K562 (cell line): ENCODE data around the gene CENPT. TPM values are rescaled to one million over a fixed set of nuclear protein-coding genes. Genes with fewer than 3 reads are reported as not detected.

ENCODE experiments used
- ARHGAP35 ChIP-seq: fragments of 450-650 bp; IDR thresholded peaks from 2 replicates; pipeline ENCODE4 v1.6.1; 2018; ENCODE audit not compliant: partially characterized antibody
- ARID3A ChIP-seq: IDR thresholded peaks from 2 replicates; pipeline ENCODE4 v1.6.1; 2012; ENCODE audit warnings: low read depth, low read length, improper control_type of control experiment, borderline replicate concordance
- ATF2 ChIP-seq: sonication (generic); formaldehyde crosslinking; IDR thresholded peaks from 2 replicates; pipeline ENCODE4 v1.8.1; 2022; ENCODE audit warnings: missing genetic modification reagents
- BHLHE40 ChIP-seq: IDR thresholded peaks from 2 replicates; pipeline ENCODE4 v1.6.1; 2011; ENCODE audit warnings: low read length, improper control_type of control experiment
- CREB1 ChIP-seq, 2 experiments: sonication (generic) in 1 of 2; formaldehyde crosslinking in 1 of 2; IDR thresholded peaks; 2 replicates each; pipeline versions ENCODE4 v1.6.1 to v1.8.0; 2012 to 2022; ENCODE audit warnings: inconsistent platforms in 1 of 2, mild to moderate bottlenecking in 1 of 2, missing genetic modification reagents in 1 of 2, moderate library complexity in 1 of 2
- GABPB1 ChIP-seq: sonication (generic); formaldehyde crosslinking; IDR thresholded peaks from 2 replicates; pipeline ENCODE4 v1.8.0; 2022; ENCODE audit warnings: mild to moderate bottlenecking, missing genetic modification reagents
- HDAC2 ChIP-seq: fragments of 450-650 bp; IDR thresholded peaks from 2 replicates; pipeline ENCODE4 v1.6.1; 2016; ENCODE audit warnings: mild to moderate bottlenecking
- HES1 ChIP-seq: fragments of 450-650 bp; IDR thresholded peaks from 2 replicates; pipeline ENCODE4 v1.6.1; 2016; ENCODE audit warnings: low read depth, mild to moderate bottlenecking, moderate library complexity
- JUN ChIP-seq, 2 experiments: sonication (generic) in 1 of 2; formaldehyde crosslinking in 1 of 2; IDR thresholded peaks; 2 replicates each; pipeline versions ENCODE4 v1.6.1 to v1.8.0; 2012 to 2022; ENCODE audit warnings: borderline replicate concordance in 2 of 2, mild to moderate bottlenecking in 2 of 2, improper control_type of control experiment in 1 of 2, low read depth in 1 of 2, low read length in 1 of 2, missing genetic modification reagents in 1 of 2
- KHSRP ChIP-seq: fragments of 450-650 bp; IDR thresholded peaks from 2 replicates; pipeline ENCODE4 v1.6.1; 2017
- MLLT1 ChIP-seq, 2 experiments: fragments of 450-650 bp; IDR thresholded peaks; 2 replicates each; pipeline ENCODE4 v1.6.1; 2016
- NR1H2 ChIP-seq: sonication (generic); formaldehyde crosslinking; IDR thresholded peaks from 2 replicates; pipeline ENCODE4 v1.4.0; 2020; ENCODE audit warnings: mild to moderate bottlenecking, missing genetic modification reagents
- NR2C2 ChIP-seq, 2 experiments: fragments of 200-800 bp in 1 of 2; sonication (Bioruptor generic) in 1 of 2; sonication (generic) in 1 of 2; formaldehyde crosslinking in 1 of 2; IDR thresholded peaks; 2 replicates each; pipeline versions ENCODE4 v1.6.1 to v1.8.0; 2016 to 2022; ENCODE audit warnings: mild to moderate bottlenecking in 1 of 2, missing compliant biosample characterization in 1 of 2, missing genetic modification characterization in 1 of 2, missing genetic modification reagents in 1 of 2
- TCF7L2 ChIP-seq: fragments of 150-350 bp; IDR thresholded peaks from 2 replicates; pipeline ENCODE4 v1.6.1; 2016; ENCODE audit warnings: low read depth, mild to moderate bottlenecking, low read length, moderate library complexity
- TEAD1 ChIP-seq, 2 experiments: fragments of 450-650 bp in 1 of 2; sonication (generic) in 1 of 2; formaldehyde crosslinking; IDR thresholded peaks; 2 replicates each; pipeline versions ENCODE4 v1.4.0 to v1.8.0; 2020 to 2022; ENCODE audit warnings: mild to moderate bottlenecking in 2 of 2, missing genetic modification reagents in 1 of 2
- USF1 ChIP-seq: sonication (generic); formaldehyde crosslinking; IDR thresholded peaks from 2 replicates; pipeline ENCODE4 v1.9.0; 2022; ENCODE audit warnings: mild to moderate bottlenecking, missing genetic modification reagents
- ZBTB26 ChIP-seq: fragments of 450-650 bp; formaldehyde crosslinking; IDR thresholded peaks from 2 replicates; pipeline ENCODE4 v1.4.0; 2022; ENCODE audit warnings: missing genetic modification characterization
- ZKSCAN1 ChIP-seq: fragments of 150-350 bp; IDR thresholded peaks from 2 replicates; pipeline ENCODE4 v1.6.1; 2016; ENCODE audit warnings: low read depth, low read length
- ZNF274 ChIP-seq: IDR thresholded peaks from 2 replicates; pipeline ENCODE4 v1.6.1; 2011; ENCODE audit warnings: low read depth, mild to moderate bottlenecking, low read length, moderate library complexity, borderline replicate concordance
- ZNF324 ChIP-seq: fragments of 250-450 bp; sonication (Bioruptor Pico); IDR thresholded peaks from 2 replicates; pipeline ENCODE4 v1.4.0; 2020; ENCODE audit warnings: mild to moderate bottlenecking
- polyA plus RNA-seq, 8 experiments: library from polyadenylated mRNA; depleted of rRNA in 4 of 8; stranded (reverse) in 5 of 8; unstranded in 3 of 8; fragments of >200 nt; fragmentation: Nextera tagmentation in 2 of 8; fragmentation: Illumina TruSeq in 1 of 8; extraction: Ambion mirVana in 2 of 8; extraction: Trizol in 1 of 8; gene quantifications; 2 replicates each; pipeline versions ENCODE4 v1.2.1 to v1.2.3, GENCODE V29; 2011 to 2014; ENCODE audit warnings: inconsistent platforms in 1 of 8, missing spikeins in 1 of 8
- total RNA-seq, 7 experiments: library from RNA; depleted of rRNA in 6 of 7; stranded (reverse); fragments of >200 nt in 6 of 7; fragmentation: Illumina TruSeq in 2 of 7; extraction: Trizol in 2 of 7; gene quantifications; 2 replicates each; pipeline versions ENCODE4 v1.2.1 to v1.2.3, GENCODE V29; 2011 to 2021; ENCODE audit warnings: low replicate concordance in 1 of 7

The CENPT gene
- total and polyA plus RNA-seq, 9 of the 15 experiments (the other 6 are each of a cell fraction or from before 2014, with no cell fraction given) = 3.6 to 94.2 (median 44.1) TPM

GRCh38 chr16:67841816-67842508 lies 5.5 kb downstream of the CENPT start, which contains the start of gene THAP11 (continued):
- TF ChIP-seq TCF7L2 (no peak), ARHGAP35 (no peak), BHLHE40 (no peak), GABPB1 (CRISPR knock-in tag) (peak; percentile 97), MLLT1 (IDR thresholded peaks at IDR 0.05) (no peak), NR1H2 (CRISPR knock-in tag) (no peak), KHSRP (no peak), HDAC2 (no peak), JUN (IDR thresholded peaks at IDR 0.05; ENCODE audit: borderline replicate concordance, low read depth, low read length) (no peak), JUN (CRISPR knock-in tag; IDR thresholded peaks at IDR 0.05; ENCODE audit: borderline replicate concordance) (no peak), CREB1 (IDR thresholded peaks at IDR 0.05) (peak; percentile 21), CREB1 (CRISPR knock-in tag; IDR thresholded peaks at IDR 0.05) (peak; percentile 78; the same call in 1 of the 2 replicates), ZBTB26 (no peak), ZKSCAN1 (peak; percentile 12; the same call in 1 of the 2 replicates), ZNF274 (no peak), ARID3A (no peak), TEAD1 (CRISPR knock-in tag; IDR thresholded peaks at IDR 0.05) (0 out of 4 replicates have a peak, but pooled peaks have one; percentile 13 to 67), ATF2 (CRISPR knock-in tag) (no peak), USF1 (CRISPR knock-in tag) (peak; percentile 71), HES1 (no peak), ZNF324 (no peak), NR2C2 (CRISPR knock-in tag; IDR thresholded peaks at IDR 0.05) (peak; percentile 70), NR2C2 (tag; IDR thresholded peaks at IDR 0.05) (peak; percentile 87)
